Osteoblast (primary cell): ENCODE data around the gene TAF5L. TPM values are rescaled to one million over a fixed set of nuclear protein-coding genes. Genes with fewer than 3 reads are reported as not detected.

Experiments used
- DNase-seq: peaks from one replicate; pipeline ENCODE4 v3.0.0; 2011; ENCODE audit warnings: low spot score, mixed read lengths; ENCODE audit not compliant: insufficient read length; ENCODE audit errors: missing footprints
- H2AFZ ChIP-seq: 2 replicates; pipeline ENCODE4 v1.6.0; 2011; ENCODE audit warnings: mild to moderate bottlenecking, low read length
- H3K27ac ChIP-seq: 2 replicates; pipeline ENCODE4 v1.5.1; 2011; ENCODE audit warnings: mild to moderate bottlenecking, low read depth, low read length, moderate library complexity
- H3K27me3 ChIP-seq: 2 replicates; pipeline ENCODE4 v1.6.0; 2012; ENCODE audit warnings: mild to moderate bottlenecking, control low read depth, inconsistent platforms, low read length, moderate library complexity; ENCODE audit not compliant: insufficient read depth
- H3K36me3 ChIP-seq: 2 replicates; pipeline ENCODE4 v1.5.1; 2011; ENCODE audit warnings: mild to moderate bottlenecking, low read length, control low read depth, moderate library complexity; ENCODE audit not compliant: insufficient read depth
- H3K4me1 ChIP-seq: 2 replicates; pipeline ENCODE4 v1.5.1; 2011; ENCODE audit warnings: mild to moderate bottlenecking, low read length, control low read depth, moderate library complexity; ENCODE audit not compliant: insufficient read depth
- H3K4me2 ChIP-seq: 2 replicates; pipeline ENCODE4 v1.6.0; 2011; ENCODE audit warnings: mild to moderate bottlenecking, low read length; ENCODE audit not compliant: insufficient read depth
- H3K4me3 ChIP-seq: fragments of 200-600 bp; sonication (generic); 3 replicates; pipeline ENCODE4 v1.5.1; 2012; ENCODE audit warnings: mild to moderate bottlenecking, low read length, inconsistent platforms; ENCODE audit not compliant: insufficient read depth
- H3K79me2 ChIP-seq: 2 replicates; pipeline ENCODE4 v1.6.0; 2012; ENCODE audit warnings: mild to moderate bottlenecking, low read length, control low read depth, inconsistent platforms; ENCODE audit not compliant: insufficient read depth
- H3K9me3 ChIP-seq: 2 replicates; pipeline ENCODE4 v1.5.1; 2011; ENCODE audit warnings: low read depth, low read length, control low read depth
- H4K20me1 ChIP-seq: 2 replicates; pipeline ENCODE4 v1.6.0; 2012; ENCODE audit warnings: mild to moderate bottlenecking, low read length, control low read depth; ENCODE audit not compliant: insufficient read depth
- CTCF ChIP-seq: IDR thresholded peaks from 2 replicates; pipeline ENCODE4 v1.5.1; 2011; ENCODE audit warnings: mild to moderate bottlenecking, low read depth, low read length, moderate library complexity; ENCODE audit errors: extremely low read depth
- total RNA-seq: library from RNA; depleted of rRNA; stranded (reverse); fragments of >200 nt; gene quantifications from 2 replicates; pipeline ENCODE4 v1.2.3, GENCODE V29; 2012

The TAF5L gene
- total RNA-seq, 1 donor: 13.4 TPM

GRCh38 chr1:229614701-229615100, 11.2 kb downstream of the TAF5L start:
- Histone ChIP-seq H3K9me3 (no peaks in the 10 kb centered on the region), H3K4me1 (no peaks in the 10 kb centered on the region), H3K27ac (no peak overlapping the region), H3K27me3 (no peaks in the 10 kb centered on the region), H3K4me3 (no peak overlapping the region), H4K20me1 (peaks cover 29% of the 10 kb centered on the region), H2AFZ (no peak overlapping the region), H3K4me2 (no peak overlapping the region), H3K79me2 (peaks cover 58% of the 10 kb centered on the region), H3K36me3 (peaks cover 37% of the 10 kb centered on the region)
- no peak for DNase-seq
- no peak for TF ChIP-seq CTCF

- Histone ChIP-seq H2AFZ (no peak overlapping the region), H4K20me1 (peaks cover 23% of the 10 kb centered on the region), H3K4me1 (no peaks in the 10 kb centered on the region), H3K79me2 (peaks cover 51% of the 10 kb centered on the region), H3K4me2 (no peak overlapping the region), H3K4me3 (no peak overlapping the region), H3K9me3 (no peaks in the 10 kb centered on the region), H3K27me3 (no peaks in the 10 kb centered on the region), H3K27ac (no peak overlapping the region), H3K36me3 (peaks cover 44% of the 10 kb centered on the region)
- no peak for TF ChIP-seq CTCF
- DNase-seq: no peak
Measured at GRCh38 chr1:229613938-229614337, 12.0 kb downstream of the TAF5L start.

GRCh38 chr1:229608590-229608989, 17.3 kb downstream of the TAF5L start:
- no peak for TF ChIP-seq CTCF
- no peaks in the 10 kb centered on the region for H3K4me1 ChIP-seq
- no peak overlapping the region for H2AFZ ChIP-seq
- H3K4me2 ChIP-seq: no peak overlapping the region
- H3K36me3 ChIP-seq: peaks cover 87% of the 10 kb centered on the region
- H4K20me1 ChIP-seq: no peaks in the 10 kb centered on the region
- H3K27me3 ChIP-seq: no peaks in the 10 kb centered on the region
- no peaks in the 10 kb centered on the region for H3K9me3 ChIP-seq
- no peak overlapping the region for H3K4me3 ChIP-seq
- no peak overlapping the region for H3K27ac ChIP-seq
- peaks cover 3% of the 10 kb centered on the region for H3K79me2 ChIP-seq
- no peak for DNase-seq

GRCh38 chr1:229607370-229607769, 18.6 kb downstream of the TAF5L start:
- H3K9me3 ChIP-seq: no peaks in the 10 kb centered on the region
- TF ChIP-seq CTCF: no peak
- no peak overlapping the region for H3K27ac ChIP-seq
- peaks cover 84% of the 10 kb centered on the region for H3K36me3 ChIP-seq
- no peak overlapping the region for H3K4me3 ChIP-seq
- no peak overlapping the region for H3K4me2 ChIP-seq
- no peak overlapping the region for H2AFZ ChIP-seq
- no peak for DNase-seq
- H3K4me1 ChIP-seq: no peaks in the 10 kb centered on the region
- H3K79me2 ChIP-seq: peaks cover 4% of the 10 kb centered on the region
- H4K20me1 ChIP-seq: no peaks in the 10 kb centered on the region
- H3K27me3 ChIP-seq: no peaks in the 10 kb centered on the region
